ENCODE measurements around the gene SYT12.

DNA sequence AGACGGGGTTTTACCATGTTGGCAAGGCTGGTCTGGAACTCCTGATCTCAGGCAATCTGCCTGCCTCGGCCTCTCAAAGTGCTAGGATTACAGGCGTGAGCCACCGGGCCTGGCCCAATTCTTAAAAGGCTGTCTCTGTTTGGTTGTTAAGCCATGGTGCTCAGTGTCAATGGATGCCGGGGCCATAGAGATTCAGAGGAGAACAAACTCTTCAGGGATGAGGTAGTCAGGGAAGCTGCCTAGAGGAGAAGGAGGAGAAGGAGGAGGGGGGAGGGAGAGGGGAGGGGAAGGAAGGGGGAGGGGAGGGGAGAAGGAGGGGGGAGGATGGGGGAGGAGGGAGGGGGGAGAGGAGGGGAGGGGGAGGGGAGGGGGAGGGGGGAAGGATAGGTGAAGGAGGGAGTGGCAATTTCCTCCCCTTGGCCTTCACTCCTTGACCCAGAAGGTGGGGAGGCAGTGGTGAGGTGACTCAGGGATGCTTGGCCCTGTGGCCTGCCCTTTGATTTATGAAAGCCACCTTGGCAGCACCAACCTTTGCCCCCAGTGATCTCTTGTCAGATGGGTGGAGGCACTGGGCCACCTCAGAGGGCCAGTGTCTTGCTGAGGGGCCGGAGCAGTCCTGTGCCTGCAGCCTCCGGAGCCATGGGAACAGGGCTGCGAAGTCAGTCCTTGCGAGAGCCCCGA is 48.1 kb upstream of the SYT12 start, which contains the start of gene C11orf86:
- TF ChIP-seq, protein P1, sequence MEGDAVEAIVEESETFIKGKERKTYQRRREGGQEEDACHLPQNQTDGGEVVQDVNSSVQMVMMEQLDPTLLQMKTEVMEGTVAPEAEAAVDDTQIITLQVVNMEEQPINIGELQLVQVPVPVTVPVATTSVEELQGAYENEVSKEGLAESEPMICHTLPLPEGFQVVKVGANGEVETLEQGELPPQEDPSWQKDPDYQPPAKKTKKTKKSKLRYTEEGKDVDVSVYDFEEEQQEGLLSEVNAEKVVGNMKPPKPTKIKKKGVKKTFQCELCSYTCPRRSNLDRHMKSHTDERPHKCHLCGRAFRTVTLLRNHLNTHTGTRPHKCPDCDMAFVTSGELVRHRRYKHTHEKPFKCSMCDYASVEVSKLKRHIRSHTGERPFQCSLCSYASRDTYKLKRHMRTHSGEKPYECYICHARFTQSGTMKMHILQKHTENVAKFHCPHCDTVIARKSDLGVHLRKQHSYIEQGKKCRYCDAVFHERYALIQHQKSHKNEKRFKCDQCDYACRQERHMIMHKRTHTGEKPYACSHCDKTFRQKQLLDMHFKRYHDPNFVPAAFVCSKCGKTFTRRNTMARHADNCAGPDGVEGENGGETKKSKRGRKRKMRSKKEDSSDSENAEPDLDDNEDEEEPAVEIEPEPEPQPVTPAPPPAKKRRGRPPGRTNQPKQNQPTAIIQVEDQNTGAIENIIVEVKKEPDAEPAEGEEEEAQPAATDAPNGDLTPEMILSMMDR (IDR thresholded peaks at IDR 0.05), result no peak
- TF ChIP-seq POLR2A (IDR thresholded peaks at IDR 0.05), result no peak
